Hepatocyte (in vitro differentiated cells): ENCODE results near the gene GRXCR1. TPM values are rescaled to one million over a fixed set of nuclear protein-coding genes. Genes with fewer than 3 reads are reported as not detected.

Source experiments
- DNase-seq: peaks from one replicate; pipeline ENCODE4 v3.0.0-alpha.2; 2016; ENCODE audit warnings: low spot score
- H2AFZ ChIP-seq: fragments of 200-600 bp; sonication (generic); 2 replicates; pipeline ENCODE4 v1.6.0; 2016; ENCODE audit warnings: antibody characterized with exemption, mild to moderate bottlenecking
- H3K27ac ChIP-seq: fragments of 200-600 bp; sonication (generic); 2 replicates; pipeline ENCODE4 v1.5.1; 2016; ENCODE audit warnings: mild to moderate bottlenecking
- H3K27me3 ChIP-seq: fragments of 200-600 bp; sonication (generic); 2 replicates; pipeline ENCODE4 v1.6.1; 2016
- H3K36me3 ChIP-seq: fragments of 200-600 bp; sonication (generic); replicated peaks from 2 replicates; pipeline ENCODE4 v1.5.1; 2016; ENCODE audit warnings: low read depth; ENCODE audit not compliant: insufficient read depth
- H3K4me1 ChIP-seq: fragments of 200-600 bp; sonication (generic); 2 replicates; pipeline ENCODE4 v1.5.1; 2016; ENCODE audit warnings: mild to moderate bottlenecking, moderate library complexity; ENCODE audit not compliant: insufficient read depth
- H3K4me2 ChIP-seq: fragments of 200-600 bp; sonication (generic); 2 replicates; pipeline ENCODE4 v1.6.0; 2016
- H3K4me3 ChIP-seq: fragments of 200-600 bp; sonication (generic); 2 replicates; pipeline ENCODE4 v1.5.1; 2016; ENCODE audit warnings: mild to moderate bottlenecking
- H3K79me2 ChIP-seq: fragments of 200-600 bp; sonication (generic); 2 replicates; pipeline ENCODE4 v1.6.0; 2017; ENCODE audit warnings: mild to moderate bottlenecking
- H3K9me2 ChIP-seq: fragments of 200-600 bp; sonication (generic); replicated peaks from 2 replicates; pipeline ENCODE4 v1.6.0; 2017; ENCODE audit warnings: mild to moderate bottlenecking; ENCODE audit not compliant: insufficient read depth
- H3K9me3 ChIP-seq: fragments of 200-600 bp; sonication (generic); 2 replicates; pipeline ENCODE4 v1.5.1; 2016; ENCODE audit warnings: low read depth, mild to moderate bottlenecking
- H4K20me1 ChIP-seq: fragments of 200-600 bp; sonication (generic); 2 replicates; pipeline ENCODE4 v1.6.0; 2016; ENCODE audit warnings: mild to moderate bottlenecking; ENCODE audit not compliant: insufficient read depth, poor library complexity, severe bottlenecking
- EZH2 ChIP-seq: fragments of 200-600 bp; sonication (generic); IDR thresholded peaks from 2 replicates; pipeline ENCODE4 v1.6.1; 2016; ENCODE audit warnings: antibody characterized with exemption, mild to moderate bottlenecking, borderline replicate concordance
- EZH2phosphoT487 ChIP-seq: fragments of 200-600 bp; sonication (generic); IDR thresholded peaks from one replicate; pipeline ENCODE4 v1.6.1; 2018; ENCODE audit warnings: antibody characterized with exemption, mild to moderate bottlenecking, low read depth, moderate library complexity; ENCODE audit not compliant: unreplicated experiment, severe bottlenecking
- WGBS: methylation state at CpG from one replicate; pipeline ENCODE4 v1.1.6; 2016; ENCODE audit warnings: low lambda C conversion rate; ENCODE audit errors: missing lambda C conversion rate; 5-methylcytosine and 5-hydroxymethylcytosine counted together
- polyA plus RNA-seq: library from polyadenylated mRNA; unstranded; fragments of >200 nt; fragmentation: Nextera tagmentation; extraction: Ambion mirVana; gene quantifications from 2 replicates; pipeline ENCODE4 v1.2.1, GENCODE V29; 2016
- total RNA-seq: library from RNA; depleted of rRNA; stranded (reverse); fragments of >200 nt; gene quantifications from 2 replicates; pipeline ENCODE4 v1.2.3, GENCODE V29; 2014
- TF ChIP-seq, protein P1 (sequence below): fragments of 200-600 bp; sonication (generic); IDR thresholded peaks from 2 replicates; pipeline ENCODE4 v1.5.1; 2016; ENCODE audit warnings: antibody characterized with exemption, mild to moderate bottlenecking; ENCODE audit not compliant: poor library complexity

Gene GRXCR1
- total RNA-seq (not detected in 2 replicates), polyA plus RNA-seq (not detected in 2 replicates)

DNA sequence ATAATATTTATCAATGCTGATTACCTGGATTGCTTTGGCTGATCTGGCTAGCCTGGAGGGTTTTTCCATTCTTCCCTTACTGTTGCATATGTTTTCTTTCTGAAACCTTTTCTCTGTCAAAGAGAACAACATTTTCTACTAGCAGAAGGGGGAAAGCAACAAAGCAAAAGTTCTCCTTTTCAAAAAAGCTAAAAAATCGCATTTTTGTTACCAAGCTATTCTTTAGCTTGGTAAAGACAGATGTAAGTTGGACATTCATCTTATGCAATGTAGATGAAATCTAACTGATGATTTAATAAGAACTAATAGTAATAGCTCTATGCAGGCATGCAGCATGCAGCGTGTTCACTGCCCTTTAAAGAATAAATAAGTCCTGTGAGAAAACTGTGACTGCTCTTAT is at the start of gene GRXCR1:
GRXCR1 (plus strand) TSS at position 301 of the 400 bp plus-strand sequence. CDS start 554 bp downstream, outside the sequence.
- no peak for TF ChIP-seq EZH2
- TF ChIP-seq, protein P1, sequence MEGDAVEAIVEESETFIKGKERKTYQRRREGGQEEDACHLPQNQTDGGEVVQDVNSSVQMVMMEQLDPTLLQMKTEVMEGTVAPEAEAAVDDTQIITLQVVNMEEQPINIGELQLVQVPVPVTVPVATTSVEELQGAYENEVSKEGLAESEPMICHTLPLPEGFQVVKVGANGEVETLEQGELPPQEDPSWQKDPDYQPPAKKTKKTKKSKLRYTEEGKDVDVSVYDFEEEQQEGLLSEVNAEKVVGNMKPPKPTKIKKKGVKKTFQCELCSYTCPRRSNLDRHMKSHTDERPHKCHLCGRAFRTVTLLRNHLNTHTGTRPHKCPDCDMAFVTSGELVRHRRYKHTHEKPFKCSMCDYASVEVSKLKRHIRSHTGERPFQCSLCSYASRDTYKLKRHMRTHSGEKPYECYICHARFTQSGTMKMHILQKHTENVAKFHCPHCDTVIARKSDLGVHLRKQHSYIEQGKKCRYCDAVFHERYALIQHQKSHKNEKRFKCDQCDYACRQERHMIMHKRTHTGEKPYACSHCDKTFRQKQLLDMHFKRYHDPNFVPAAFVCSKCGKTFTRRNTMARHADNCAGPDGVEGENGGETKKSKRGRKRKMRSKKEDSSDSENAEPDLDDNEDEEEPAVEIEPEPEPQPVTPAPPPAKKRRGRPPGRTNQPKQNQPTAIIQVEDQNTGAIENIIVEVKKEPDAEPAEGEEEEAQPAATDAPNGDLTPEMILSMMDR = no peak
- TF ChIP-seq EZH2phosphoT487 = no peak
- no peak within 1 kb of the TSS for H3K4me3 ChIP-seq
- no peak within 1 kb of the TSS for H2AFZ ChIP-seq
- H4K20me1 ChIP-seq = no peaks in the 10 kb centered on the region
- H3K4me1 ChIP-seq = no peaks in the 10 kb centered on the region
- H3K27me3 ChIP-seq = no peaks in the 10 kb centered on the region
- no peak within 1 kb of the TSS for H3K4me2 ChIP-seq
- no peak for DNase-seq
- H3K9me2 ChIP-seq = no peaks in the 10 kb centered on the region
- H3K9me3 ChIP-seq = no peaks in the 10 kb centered on the region
- no peaks in the 10 kb centered on the region for H3K79me2 ChIP-seq
- no peak within 1 kb of the TSS for H3K27ac ChIP-seq
- no peaks in the 10 kb centered on the region for H3K36me3 ChIP-seq
- 72% methylated on average over 2 of the region's 2 CpGs for WGBS

DNA sequence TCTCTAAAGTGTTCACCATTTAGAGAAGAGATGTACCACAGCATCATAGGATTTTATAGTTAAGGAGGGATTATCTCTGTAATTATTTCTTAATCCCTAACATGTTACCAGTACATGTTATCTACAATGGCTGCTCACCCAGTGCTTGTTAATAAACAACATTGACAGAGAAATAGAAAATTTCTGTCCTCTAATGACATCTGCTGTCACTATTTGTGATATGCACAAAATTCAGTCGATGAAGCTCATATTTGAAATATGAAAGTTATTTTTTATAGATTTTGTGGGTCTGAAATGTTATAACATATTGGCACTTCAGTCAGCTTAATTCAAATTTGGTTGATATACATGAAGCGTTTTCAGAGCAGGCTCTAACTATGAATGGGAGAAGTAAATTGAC is 48.8 kb upstream of the GRXCR1 start:
- TF ChIP-seq, protein P1 = no peak
- TF ChIP-seq EZH2 (no peak), EZH2phosphoT487 (no peak)
- H2AFZ ChIP-seq = no peak overlapping the region
- H3K27ac ChIP-seq = no peak overlapping the region
- WGBS = 80% methylated on average over 2 of the region's 2 CpGs
- no peaks in the 10 kb centered on the region for H3K4me1 ChIP-seq
- no peak overlapping the region for H3K4me3 ChIP-seq
- H3K79me2 ChIP-seq = no peaks in the 10 kb centered on the region
- no peak for DNase-seq
- no peaks in the 10 kb centered on the region for H3K9me2 ChIP-seq
- no peaks in the 10 kb centered on the region for H3K9me3 ChIP-seq
- H3K36me3 ChIP-seq = no peaks in the 10 kb centered on the region
- no peak overlapping the region for H3K4me2 ChIP-seq
- no peaks in the 10 kb centered on the region for H4K20me1 ChIP-seq
- H3K27me3 ChIP-seq = no peaks in the 10 kb centered on the region

DNA sequence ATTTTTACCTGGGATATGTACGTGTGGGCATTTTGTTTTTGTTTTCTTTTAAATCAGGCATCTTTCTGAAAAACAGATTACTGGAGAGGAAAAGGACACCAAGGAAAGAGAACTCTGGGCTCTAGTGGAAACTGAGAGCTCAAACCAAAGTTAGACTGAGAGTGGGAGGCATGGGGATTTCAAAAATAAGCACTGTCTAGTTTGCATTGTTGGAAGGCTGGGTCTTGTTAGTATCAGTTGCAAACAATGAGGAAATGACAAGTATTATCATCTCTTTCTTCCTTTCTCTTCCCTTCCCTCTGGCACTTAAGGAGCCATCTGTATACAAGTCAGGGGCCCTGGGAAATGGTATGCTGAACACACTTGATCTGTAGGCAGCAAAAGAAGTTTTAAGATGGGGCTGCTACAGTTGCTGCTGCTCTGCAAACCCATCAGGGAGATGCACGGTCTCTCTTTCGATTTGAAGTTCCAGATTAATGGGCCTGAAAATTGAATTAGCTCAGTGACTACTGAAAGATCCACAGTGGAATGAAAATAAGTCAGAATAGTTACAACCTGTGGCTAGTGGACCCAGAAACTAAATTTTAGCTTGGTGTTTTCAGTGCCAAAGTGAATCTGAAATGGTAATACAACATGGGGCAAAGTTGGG is 48.0 kb upstream of the GRXCR1 start:
- Histone ChIP-seq H3K36me3 (no peaks in the 10 kb centered on the region), H4K20me1 (no peaks in the 10 kb centered on the region), H3K4me3 (no peak overlapping the region), H3K27me3 (no peaks in the 10 kb centered on the region), H3K27ac (no peak overlapping the region), H3K9me2 (no peaks in the 10 kb centered on the region), H3K9me3 (no peaks in the 10 kb centered on the region), H3K79me2 (no peaks in the 10 kb centered on the region), H3K4me2 (no peak overlapping the region), H2AFZ (no peak overlapping the region), H3K4me1 (no peaks in the 10 kb centered on the region)
- WGBS = 94% methylated on average over 3 of the region's 3 CpGs
- TF ChIP-seq EZH2 (no peak), EZH2phosphoT487 (no peak)
- TF ChIP-seq, protein P1 = no peak
- no peak for DNase-seq
